H9 (cell line): ENCODE measurements around the gene CDK5R2. TPM values are rescaled to one million over a fixed set of nuclear protein-coding genes. Genes with fewer than 3 reads are reported as not detected.

ENCODE experiments used
- DNase-seq: peaks from one replicate; pipeline ENCODE4 v3.0.0-alpha.2; 2017
- H2AFZ ChIP-seq: one replicate; pipeline ENCODE4 v1.6.1; 2013; ENCODE audit warnings: mild to moderate bottlenecking, low read length, control low read depth, moderate library complexity
- H2AK5ac ChIP-seq: 2 replicates; pipeline ENCODE4 v1.6.1; 2013; ENCODE audit warnings: low read length, control low read depth, mixed read lengths; ENCODE audit not compliant: insufficient read length
- H2BK120ac ChIP-seq: one replicate; pipeline ENCODE4 v1.6.1; 2013; ENCODE audit warnings: low read depth, mild to moderate bottlenecking, low read length, control low read depth, inconsistent platforms; ENCODE audit not compliant: poor library complexity, severe bottlenecking
- H2BK12ac ChIP-seq: 2 replicates; pipeline ENCODE4 v1.6.1; 2013; ENCODE audit warnings: low read length, control low read depth, mixed read lengths, low read depth; ENCODE audit not compliant: insufficient read length
- H2BK15ac ChIP-seq: 2 replicates; pipeline ENCODE4 v1.6.1; 2013; ENCODE audit warnings: low read depth, low read length, control low read depth
- H2BK20ac ChIP-seq: one replicate; pipeline ENCODE4 v1.6.1; 2013; ENCODE audit warnings: low read depth, mild to moderate bottlenecking, low read length, control low read depth, inconsistent platforms; ENCODE audit not compliant: poor library complexity, severe bottlenecking
- H2BK5ac ChIP-seq: 2 replicates; pipeline ENCODE4 v1.6.1; 2013; ENCODE audit warnings: low read length, control low read depth, mixed read lengths; ENCODE audit not compliant: insufficient read length
- H3K14ac ChIP-seq: 2 replicates; pipeline ENCODE4 v1.6.1; 2013; ENCODE audit warnings: low read length, control low read depth; ENCODE audit not compliant: insufficient read depth
- H3K18ac ChIP-seq: 2 replicates; pipeline ENCODE4 v1.6.1; 2013; ENCODE audit warnings: low read depth, mild to moderate bottlenecking, mixed read lengths, low read length, control low read depth; ENCODE audit not compliant: insufficient read length
- H3K23ac ChIP-seq: 2 replicates; pipeline ENCODE4 v1.6.1; 2013; ENCODE audit warnings: low read length, control low read depth, mixed read lengths, low read depth; ENCODE audit not compliant: insufficient read length
- H3K23me2 ChIP-seq: 2 replicates; pipeline ENCODE4 v1.6.1; 2013; ENCODE audit warnings: low read depth, mild to moderate bottlenecking, mixed read lengths, low read length, control low read depth; ENCODE audit not compliant: insufficient read length, poor library complexity, severe bottlenecking
- H3K27ac ChIP-seq: 2 replicates; pipeline ENCODE4 v1.5.1; 2013; ENCODE audit warnings: low read length, control low read depth, mixed read lengths, low read depth; ENCODE audit not compliant: insufficient read length
- H3K27me3 ChIP-seq: 2 replicates; pipeline ENCODE4 v1.6.1; 2013; ENCODE audit warnings: low read length, control low read depth, inconsistent platforms; ENCODE audit not compliant: insufficient read depth
- H3K4ac ChIP-seq: 2 replicates; pipeline ENCODE4 v1.6.1; 2013; ENCODE audit warnings: low read depth, mild to moderate bottlenecking, control low read depth, inconsistent platforms, low read length, moderate library complexity
- H3K4me1 ChIP-seq: 2 replicates; pipeline ENCODE4 v1.6.1; 2013; ENCODE audit warnings: low read length, control low read depth, inconsistent platforms; ENCODE audit not compliant: insufficient read depth
- H3K4me2 ChIP-seq: 2 replicates; pipeline ENCODE4 v1.6.1; 2013; ENCODE audit warnings: low read length, control low read depth, mixed read lengths; ENCODE audit not compliant: insufficient read length, insufficient read depth
- H3K56ac ChIP-seq: 2 replicates; pipeline ENCODE4 v1.6.1; 2013; ENCODE audit warnings: low read depth, mild to moderate bottlenecking, mixed read lengths, low read length, control low read depth; ENCODE audit not compliant: insufficient read length
- H3K79me1 ChIP-seq: 2 replicates; pipeline ENCODE4 v1.6.1; 2013; ENCODE audit warnings: low read depth, mild to moderate bottlenecking, moderate library complexity, low read length, control low read depth, inconsistent platforms; ENCODE audit not compliant: insufficient read depth, poor library complexity, severe bottlenecking
- H3K79me2 ChIP-seq: 2 replicates; pipeline ENCODE4 v1.6.1; 2013; ENCODE audit warnings: low read length, control low read depth, inconsistent platforms; ENCODE audit not compliant: insufficient read depth
- H3K9ac ChIP-seq: 2 replicates; pipeline ENCODE4 v1.6.1; 2013; ENCODE audit warnings: low read length, control low read depth, mixed read lengths; ENCODE audit not compliant: insufficient read length; ENCODE audit errors: extremely low read depth
- H3K9me3 ChIP-seq: one replicate; pipeline ENCODE4 v1.6.1; 2013; ENCODE audit warnings: low read depth, low read length, inconsistent platforms; ENCODE audit not compliant: control insufficient read depth
- H3T11ph ChIP-seq: one replicate; pipeline ENCODE4 v1.6.1; 2013; ENCODE audit warnings: mild to moderate bottlenecking, low read length, control low read depth, inconsistent platforms
- H4K20me1 ChIP-seq: one replicate; pipeline ENCODE4 v1.6.1; 2013; ENCODE audit not compliant: control insufficient read depth, insufficient read length, insufficient read depth
- H4K5ac ChIP-seq: 2 replicates; pipeline ENCODE4 v1.6.1; 2013; ENCODE audit warnings: low read depth, mild to moderate bottlenecking, mixed read lengths, low read length, control low read depth; ENCODE audit not compliant: insufficient read length
- H4K8ac ChIP-seq: replicated peaks from 2 replicates; pipeline ENCODE4 v1.6.1; 2013; ENCODE audit warnings: low read length, control low read depth, mixed read lengths, low read depth; ENCODE audit not compliant: insufficient read length
- H4K91ac ChIP-seq: 2 replicates; pipeline ENCODE4 v1.6.1; 2013; ENCODE audit warnings: low read depth, mild to moderate bottlenecking, moderate library complexity, mixed read lengths, low read length, control low read depth; ENCODE audit not compliant: insufficient read length
- H3K27ac Mint-ChIP-seq, 3 experiments: 2 replicates in 2 of 3; 3 replicates in 1 of 3; pipeline ENCODE4 v1.8.0; 2020 to 2021; ENCODE audit warnings: mixed read lengths in 3 of 3, mild to moderate bottlenecking in 1 of 3, moderate library complexity in 1 of 3
- H3K27me3 Mint-ChIP-seq: 2 replicates; pipeline ENCODE4 v1.8.0; 2021; ENCODE audit warnings: low read depth, mild to moderate bottlenecking, moderate library complexity, mixed read lengths
- H3K36me3 Mint-ChIP-seq, 3 experiments: 2 replicates in 2 of 3; 3 replicates in 1 of 3; pipeline ENCODE4 v1.8.0; 2020 to 2021; ENCODE audit warnings: low read depth in 3 of 3, mixed read lengths in 3 of 3; ENCODE audit not compliant: insufficient read depth in 1 of 3
- H3K4me1 Mint-ChIP-seq, 2 experiments: 2 replicates each; pipeline ENCODE4 v1.8.0; 2020; ENCODE audit warnings: mixed read lengths in 2 of 2
- H3K4me3 Mint-ChIP-seq, 2 experiments: 2 replicates in 1 of 2; 3 replicates in 1 of 2; pipeline ENCODE4 v1.8.0; 2020 to 2021; ENCODE audit warnings: mild to moderate bottlenecking in 2 of 2, mixed read lengths in 2 of 2, moderate library complexity in 1 of 2
- H3K9me3 Mint-ChIP-seq, 2 experiments: 2 replicates in 1 of 2; 3 replicates in 1 of 2; pipeline ENCODE4 v1.8.0; 2020; ENCODE audit warnings: mild to moderate bottlenecking in 2 of 2, mixed read lengths in 2 of 2, moderate library complexity in 1 of 2
- CTCF ChIP-seq: fragments of 200-600 bp; sonication (generic); conservative IDR thresholded peaks from 3 replicates; pipeline ENCODE4 v1.8.0; 2021; ENCODE audit warnings: antibody characterized with exemption, mild to moderate bottlenecking
- WGBS: extraction: QIAGEN DNeasy Blood & Tissue Kit; methylation state at CpG from one replicate; pipeline ENCODE4 v1.1.7; 2013; ENCODE audit warnings: missing lambda C conversion rate, low lambda C conversion rate, mixed read lengths; ENCODE audit not compliant: insufficient read length; ENCODE audit errors: extremely low coverage; 5-methylcytosine and 5-hydroxymethylcytosine counted together
- total RNA-seq: library from RNA; stranded (reverse); gene quantifications from 2 replicates; pipeline ENCODE4 v1.2.1, GENCODE V29; 2021

Gene CDK5R2
- total RNA-seq, 1 experiment from 2014 or later = 0.26 TPM

- Mint-ChIP-seq H3K27me3 (peaks cover 100% of the 10 kb centered on the region), H3K9me3 (peaks cover 0 to 4% of the 10 kb centered on the region in 2 experiments; a peak in 2 of 5 replicates), H3K4me3 (no peak overlapping the region), H3K4me1 (peaks cover 4 to 21% of the 10 kb centered on the region in 2 experiments), H3K27ac (no peak overlapping the region), H3K36me3 (peaks cover 0 to 3% (median 0%) of the 10 kb centered on the region in 3 experiments; a peak in 1 of 7 replicates)
- no peaks in the 10 kb centered on the region for H4K20me1 ChIP-seq
- no peak overlapping the region for H2AK5ac ChIP-seq
- no peaks in the 10 kb centered on the region for H3K4me1 ChIP-seq
- H2AFZ ChIP-seq = no peak overlapping the region
- no peak for TF ChIP-seq CTCF
- peaks cover 4% of the 10 kb centered on the region for H3K23me2 ChIP-seq
- DNase-seq = no peak
- H3K79me1 ChIP-seq = no peaks in the 10 kb centered on the region
- H3K4me2 ChIP-seq = no peak overlapping the region
- no peak overlapping the region for H3K18ac ChIP-seq
- no peaks in the 10 kb centered on the region for H3K9me3 ChIP-seq
- no peak overlapping the region for H3K56ac ChIP-seq
- no peak overlapping the region for H3K4ac ChIP-seq
- no peak overlapping the region for H3K23ac ChIP-seq
- WGBS = no CpG with 5 or more reads among the region's 3 CpGs
- no peak overlapping the region for H3T11ph ChIP-seq
- H2BK12ac ChIP-seq = no peak overlapping the region
- no peak overlapping the region for H3K27ac ChIP-seq
- H2BK120ac ChIP-seq = no peak overlapping the region
- no peak overlapping the region for H4K5ac ChIP-seq
- H3K14ac ChIP-seq = no peak overlapping the region
- no peaks in the 10 kb centered on the region for H3K79me2 ChIP-seq
- H4K8ac ChIP-seq = no peak overlapping the region
- no peak overlapping the region for H2BK15ac ChIP-seq
- H2BK20ac ChIP-seq = no peak overlapping the region
- H2BK5ac ChIP-seq = no peak overlapping the region
- no peak overlapping the region for H4K91ac ChIP-seq
- peaks cover 93% of the 10 kb centered on the region for H3K27me3 ChIP-seq
- H3K9ac ChIP-seq = no peak overlapping the region
These were observed 28.7 kb downstream of the CDK5R2 start for GRCh38 chr2:218988164-218988563.
